Smooth muscle cell (in vitro differentiated cells): ENCODE data around the gene GPRC5D. TPM values are rescaled to one million over a fixed set of nuclear protein-coding genes. Genes with fewer than 3 reads are reported as not detected.

Source experiments
- DNase-seq: peaks from one replicate; lab custom pipeline; 2025; ENCODE audit not compliant: unreplicated experiment; lab: John Stamatoyannopoulos, UW
- H2AFZ ChIP-seq: fragments of 200-600 bp; sonication (generic); 2 replicates; pipeline ENCODE4 v1.6.0; 2016; ENCODE audit warnings: antibody characterized with exemption, low read depth, mild to moderate bottlenecking
- H3F3A ChIP-seq: fragments of 200-600 bp; sonication (generic); 2 replicates; pipeline ENCODE4 v1.6.0; 2017; ENCODE audit warnings: antibody characterized with exemption, low read depth
- H3K27ac ChIP-seq: fragments of 200-600 bp; sonication (generic); 2 replicates; pipeline ENCODE4 v1.5.1; 2016; ENCODE audit warnings: low read depth, mild to moderate bottlenecking
- H3K27me3 ChIP-seq: fragments of 200-600 bp; sonication (generic); 2 replicates; pipeline ENCODE4 v1.6.1; 2016; ENCODE audit warnings: low read depth, mild to moderate bottlenecking
- H3K36me3 ChIP-seq: fragments of 200-600 bp; sonication (generic); 2 replicates; pipeline ENCODE4 v1.5.1; 2016; ENCODE audit warnings: low read depth
- H3K4me1 ChIP-seq: fragments of 200-600 bp; sonication (generic); 2 replicates; pipeline ENCODE4 v1.5.1; 2016; ENCODE audit warnings: low read depth
- H3K4me2 ChIP-seq: fragments of 200-600 bp; sonication (generic); 2 replicates; pipeline ENCODE4 v1.6.0; 2016; ENCODE audit warnings: mild to moderate bottlenecking
- H3K4me3 ChIP-seq: fragments of 200-600 bp; sonication (generic); 2 replicates; pipeline ENCODE4 v1.5.1; 2016; ENCODE audit warnings: mild to moderate bottlenecking
- H3K79me2 ChIP-seq: fragments of 200-600 bp; sonication (generic); 2 replicates; pipeline ENCODE4 v1.6.0; 2016; ENCODE audit warnings: low read depth, mild to moderate bottlenecking
- H3K9ac ChIP-seq: fragments of 200-600 bp; sonication (generic); 2 replicates; pipeline ENCODE4 v1.6.0; 2016; ENCODE audit warnings: low read depth
- H3K9me3 ChIP-seq: fragments of 200-600 bp; sonication (generic); replicated peaks from 2 replicates; pipeline ENCODE4 v1.5.1; 2016; ENCODE audit warnings: low read depth
- H4K20me1 ChIP-seq: fragments of 200-600 bp; sonication (generic); 2 replicates; pipeline ENCODE4 v1.6.0; 2016; ENCODE audit warnings: low read depth
- WGBS: methylation state at CpG from one replicate; pipeline ENCODE4 v1.1.7; 2016; ENCODE audit warnings: low lambda C conversion rate; 5-methylcytosine and 5-hydroxymethylcytosine counted together
- polyA plus RNA-seq: library from polyadenylated mRNA; unstranded; fragments of >200 nt; fragmentation: Nextera tagmentation; extraction: Ambion mirVana; gene quantifications from 2 replicates; pipeline ENCODE4 v1.2.1, GENCODE V29; 2016
- total RNA-seq: library from RNA; depleted of rRNA; stranded (reverse); fragments of >200 nt; gene quantifications from 2 replicates; pipeline ENCODE4 v1.2.3, GENCODE V29; 2014
- TF ChIP-seq, protein P1 (sequence below): fragments of 200-600 bp; sonication (generic); IDR thresholded peaks from 2 replicates; pipeline ENCODE4 v1.5.1; 2017; ENCODE audit warnings: borderline replicate concordance, mild to moderate bottlenecking, antibody characterized with exemption; ENCODE audit not compliant: insufficient read depth, poor library complexity, severe bottlenecking

Gene GPRC5D
- total and polyA plus RNA-seq, 2 experiments from 2014 or later = not detected

DNA sequence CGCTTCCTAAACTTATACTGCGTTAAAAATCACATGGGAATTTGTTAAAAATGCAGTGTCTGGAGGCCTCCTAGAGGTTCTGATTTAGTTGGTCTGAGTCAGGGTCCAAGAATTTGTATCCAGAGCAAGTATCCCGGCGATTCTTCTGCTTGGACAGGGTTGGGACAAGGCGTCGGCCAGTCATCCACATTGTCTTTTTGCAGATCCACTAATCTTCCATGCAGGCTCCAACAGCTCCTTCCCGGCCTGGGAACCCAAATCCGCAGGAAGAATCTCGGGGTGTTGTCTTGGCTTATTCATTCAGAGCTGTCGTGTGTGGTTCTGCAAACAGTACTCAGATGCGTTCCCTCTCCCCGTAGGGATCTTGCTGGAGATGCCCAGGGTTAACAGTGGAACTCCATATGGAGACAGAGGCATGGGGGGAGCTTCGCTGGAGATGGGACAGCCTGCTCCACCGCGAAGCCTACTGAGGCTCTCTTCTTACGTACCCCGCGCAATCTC lies 25.3 kb downstream of the GPRC5D start:
- Histone ChIP-seq H3K36me3 (no peaks in the 10 kb centered on the region), H2AFZ (peak overlapping the region; percentile 19), H3K9me3 (no peaks in the 10 kb centered on the region), H3K27ac (no peak overlapping the region), H3F3A (no peaks in the 10 kb centered on the region), H4K20me1 (no peaks in the 10 kb centered on the region), H3K79me2 (no peaks in the 10 kb centered on the region), H3K4me2 (peak overlapping the region; percentile 70), H3K4me3 (no peak overlapping the region), H3K9ac (no peak overlapping the region), H3K4me1 (no peaks in the 10 kb centered on the region), H3K27me3 (no peaks in the 10 kb centered on the region)
- no peak for DNase-seq
- TF ChIP-seq, protein P1, sequence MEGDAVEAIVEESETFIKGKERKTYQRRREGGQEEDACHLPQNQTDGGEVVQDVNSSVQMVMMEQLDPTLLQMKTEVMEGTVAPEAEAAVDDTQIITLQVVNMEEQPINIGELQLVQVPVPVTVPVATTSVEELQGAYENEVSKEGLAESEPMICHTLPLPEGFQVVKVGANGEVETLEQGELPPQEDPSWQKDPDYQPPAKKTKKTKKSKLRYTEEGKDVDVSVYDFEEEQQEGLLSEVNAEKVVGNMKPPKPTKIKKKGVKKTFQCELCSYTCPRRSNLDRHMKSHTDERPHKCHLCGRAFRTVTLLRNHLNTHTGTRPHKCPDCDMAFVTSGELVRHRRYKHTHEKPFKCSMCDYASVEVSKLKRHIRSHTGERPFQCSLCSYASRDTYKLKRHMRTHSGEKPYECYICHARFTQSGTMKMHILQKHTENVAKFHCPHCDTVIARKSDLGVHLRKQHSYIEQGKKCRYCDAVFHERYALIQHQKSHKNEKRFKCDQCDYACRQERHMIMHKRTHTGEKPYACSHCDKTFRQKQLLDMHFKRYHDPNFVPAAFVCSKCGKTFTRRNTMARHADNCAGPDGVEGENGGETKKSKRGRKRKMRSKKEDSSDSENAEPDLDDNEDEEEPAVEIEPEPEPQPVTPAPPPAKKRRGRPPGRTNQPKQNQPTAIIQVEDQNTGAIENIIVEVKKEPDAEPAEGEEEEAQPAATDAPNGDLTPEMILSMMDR = no peak
- 58% methylated on average over 18 of the region's 18 CpGs for WGBS

DNA sequence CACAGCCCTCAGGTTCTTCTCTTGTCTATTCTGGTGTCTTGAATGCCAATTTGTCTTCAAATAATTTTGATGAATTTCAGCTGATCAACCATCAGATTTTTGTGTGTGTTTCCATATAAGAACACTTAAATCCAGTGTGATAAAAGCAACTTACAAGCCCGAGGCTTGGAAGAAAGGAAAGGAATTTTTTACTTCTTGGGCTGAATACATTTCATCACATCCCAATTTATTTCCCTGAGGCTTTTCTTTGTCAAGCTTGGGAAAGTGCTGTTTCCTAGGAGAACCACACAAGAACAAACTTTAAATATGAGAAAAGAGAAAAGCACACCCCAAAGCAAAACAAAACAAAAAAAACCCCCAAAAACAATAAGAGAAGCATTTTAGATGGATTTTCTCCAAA lies 26.6 kb downstream of the GPRC5D start:
- H3K27ac ChIP-seq = peak overlapping the region; percentile 37
- H4K20me1 ChIP-seq = no peaks in the 10 kb centered on the region
- H3F3A ChIP-seq = no peaks in the 10 kb centered on the region
- no peak overlapping the region for H2AFZ ChIP-seq
- no peaks in the 10 kb centered on the region for H3K27me3 ChIP-seq
- no peak overlapping the region for H3K4me3 ChIP-seq
- H3K4me1 ChIP-seq = no peaks in the 10 kb centered on the region
- no peak overlapping the region for H3K4me2 ChIP-seq
- TF ChIP-seq, protein P1 = no peak
- no peaks in the 10 kb centered on the region for H3K9me3 ChIP-seq
- 29% methylated on average over 1 of the region's 1 CpG for WGBS
- H3K9ac ChIP-seq = no peak overlapping the region
- DNase-seq = no peak
- H3K36me3 ChIP-seq = no peaks in the 10 kb centered on the region
- H3K79me2 ChIP-seq = no peaks in the 10 kb centered on the region

DNA sequence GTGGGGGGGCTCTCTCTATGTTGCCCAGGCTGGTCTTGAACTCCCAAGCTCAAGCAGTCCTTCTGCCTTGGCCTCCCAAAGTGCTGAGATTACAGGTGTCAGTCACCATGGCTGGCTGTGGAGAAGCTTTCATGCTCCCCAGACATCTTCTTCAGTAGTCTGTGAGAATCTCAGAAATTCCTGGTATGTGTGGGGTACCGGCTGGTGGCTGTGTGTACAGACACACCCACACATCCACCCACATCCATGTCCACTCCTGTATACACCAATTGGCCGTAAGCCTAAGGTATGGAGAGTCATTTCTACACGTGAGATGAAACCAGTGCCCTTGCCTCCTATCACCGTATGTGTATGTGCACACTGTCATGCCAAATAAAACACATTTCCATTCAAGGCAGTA lies 27.8 kb downstream of the GPRC5D start:
- 78% methylated on average over 4 of the region's 4 CpGs for WGBS
- Histone ChIP-seq H3K27ac (no peak overlapping the region), H3F3A (no peaks in the 10 kb centered on the region), H3K4me1 (no peaks in the 10 kb centered on the region), H3K79me2 (no peaks in the 10 kb centered on the region), H4K20me1 (no peaks in the 10 kb centered on the region), H3K4me2 (no peak overlapping the region), H3K9me3 (no peaks in the 10 kb centered on the region), H3K9ac (no peak overlapping the region), H3K27me3 (no peaks in the 10 kb centered on the region), H3K4me3 (no peak overlapping the region), H2AFZ (no peak overlapping the region), H3K36me3 (no peaks in the 10 kb centered on the region)
- TF ChIP-seq, protein P1 = no peak
- no peak for DNase-seq

DNA sequence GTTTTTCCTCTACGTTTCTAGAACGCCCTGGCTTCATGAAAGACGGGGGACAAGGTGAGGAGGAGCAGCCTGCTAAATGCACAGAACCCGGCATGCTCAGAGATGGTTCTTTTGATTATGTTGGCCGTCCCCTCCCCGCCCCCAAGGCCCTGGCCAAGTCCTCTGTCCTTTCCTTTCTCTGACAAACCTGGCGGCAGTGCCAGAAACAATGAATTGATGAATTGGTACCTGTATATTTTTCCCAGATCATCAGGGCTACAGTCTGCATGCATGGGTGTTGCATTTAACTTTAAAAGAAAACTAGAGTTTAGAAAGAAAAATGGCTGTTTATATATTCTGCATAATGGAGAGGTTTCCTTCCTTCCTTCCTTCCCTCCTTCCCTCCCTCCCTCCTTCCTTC lies 29.0 kb downstream of the GPRC5D start:
- Histone ChIP-seq H3K4me2 (no peak overlapping the region), H3K27me3 (no peaks in the 10 kb centered on the region), H3K27ac (no peak overlapping the region), H3K9ac (no peak overlapping the region), H3K4me1 (no peaks in the 10 kb centered on the region), H3F3A (no peaks in the 10 kb centered on the region), H2AFZ (no peak overlapping the region), H3K36me3 (no peaks in the 10 kb centered on the region), H3K4me3 (no peak overlapping the region), H4K20me1 (no peaks in the 10 kb centered on the region), H3K79me2 (no peaks in the 10 kb centered on the region), H3K9me3 (no peaks in the 10 kb centered on the region)
- 94% methylated on average over 7 of the region's 7 CpGs for WGBS
- DNase-seq = no peak
- TF ChIP-seq, protein P1 = no peak
